ENCODE measurements around the gene SKIL.
"Not testable (repeated sequence)": the region's sequence is repeated elsewhere in the genome, so short reads cannot be mapped to it uniquely, and the experiment has no call there.

GRCh38 chr3:170343859-170344258 lies 13.7 kb upstream of the SKIL start:
- not testable (repeated sequence) for TF ChIP-seq EP300, POLR2AphosphoS5, POLR2A, CTCF (IDR thresholded peaks at IDR 0.05)

All from stomach (tissue), 4 donors.